ENCODE results near the gene HIPK1.

HIPK1 gene

DNA sequence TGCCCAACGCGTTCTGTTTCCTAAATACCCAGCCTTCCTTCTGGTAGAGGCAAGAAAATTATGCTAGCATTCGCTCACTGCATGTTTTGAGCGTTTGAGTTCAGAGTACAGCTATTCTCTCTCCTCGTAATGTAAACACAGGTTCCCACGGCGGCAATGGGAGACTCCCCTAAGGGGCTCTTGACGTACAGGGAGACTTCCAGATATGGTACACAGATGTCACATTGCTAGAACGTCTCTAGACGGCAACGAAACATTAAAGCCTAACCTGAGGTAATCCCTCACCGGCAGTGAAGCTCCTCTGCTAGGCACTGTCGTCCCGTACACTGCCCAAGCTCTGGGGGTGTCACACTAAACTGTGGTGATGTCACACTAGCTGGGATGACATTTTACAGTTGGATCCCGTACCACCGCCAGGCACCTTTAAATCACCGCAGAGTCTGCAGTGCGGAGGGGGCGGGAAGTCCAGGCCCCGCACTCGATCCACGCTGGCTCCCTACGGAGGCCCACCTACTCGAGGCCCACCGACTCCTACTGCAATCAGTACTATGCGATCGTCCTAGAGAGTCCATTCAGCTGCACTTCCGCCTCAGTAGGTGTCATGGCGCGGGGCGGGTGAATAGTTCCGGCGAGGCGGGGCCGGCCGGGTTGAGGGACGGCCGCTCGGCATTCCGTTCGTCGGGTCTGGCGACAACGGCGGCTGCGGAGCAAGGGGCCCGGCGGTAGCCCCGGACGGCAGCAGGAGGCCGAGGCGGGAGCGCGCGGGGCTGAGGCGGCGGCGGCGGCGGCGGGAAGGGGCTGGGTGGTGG is at the start of gene HIPK1:
Gene HIPK1 (plus strand): TSS at position 384 of the 809 bp plus-strand sequence.
- DNase-seq, result peak; percentile 89

DNA sequence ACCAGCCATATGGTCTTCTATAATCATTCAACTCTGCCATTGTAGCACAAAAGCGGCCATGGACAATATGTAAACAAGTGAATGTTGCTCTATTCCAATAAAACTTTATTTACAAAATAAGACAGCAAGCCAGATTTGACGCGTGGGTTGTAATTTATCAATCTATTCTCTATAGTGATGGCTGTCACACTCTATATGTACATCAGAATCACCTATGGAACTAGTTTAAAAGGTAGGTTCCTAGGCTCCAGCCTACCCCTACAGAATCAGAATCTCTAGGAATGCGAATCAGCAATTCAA is 49.4 kb upstream of the HIPK1 start:
- no peak for DNase-seq

DNA sequence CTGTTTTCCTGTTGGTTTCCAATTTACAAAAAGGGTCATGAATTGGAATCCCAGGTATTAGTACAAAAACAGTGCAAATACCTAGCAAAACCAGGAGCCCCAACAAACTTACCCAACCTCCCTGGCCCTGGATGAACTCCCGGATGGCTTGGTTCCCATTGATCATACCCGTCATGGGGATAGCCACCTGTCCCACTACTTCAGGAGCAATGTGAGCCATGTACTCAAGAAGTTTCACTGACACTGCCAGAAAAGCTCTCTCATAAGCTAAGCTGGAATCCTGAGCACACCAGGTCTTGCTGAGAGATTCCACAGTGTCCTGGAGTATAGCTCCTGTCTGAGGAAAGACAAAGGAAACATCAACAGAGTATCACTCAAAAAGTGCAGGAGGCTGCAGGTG is 47.5 kb upstream of the HIPK1 start:
- no peak for DNase-seq

DNA sequence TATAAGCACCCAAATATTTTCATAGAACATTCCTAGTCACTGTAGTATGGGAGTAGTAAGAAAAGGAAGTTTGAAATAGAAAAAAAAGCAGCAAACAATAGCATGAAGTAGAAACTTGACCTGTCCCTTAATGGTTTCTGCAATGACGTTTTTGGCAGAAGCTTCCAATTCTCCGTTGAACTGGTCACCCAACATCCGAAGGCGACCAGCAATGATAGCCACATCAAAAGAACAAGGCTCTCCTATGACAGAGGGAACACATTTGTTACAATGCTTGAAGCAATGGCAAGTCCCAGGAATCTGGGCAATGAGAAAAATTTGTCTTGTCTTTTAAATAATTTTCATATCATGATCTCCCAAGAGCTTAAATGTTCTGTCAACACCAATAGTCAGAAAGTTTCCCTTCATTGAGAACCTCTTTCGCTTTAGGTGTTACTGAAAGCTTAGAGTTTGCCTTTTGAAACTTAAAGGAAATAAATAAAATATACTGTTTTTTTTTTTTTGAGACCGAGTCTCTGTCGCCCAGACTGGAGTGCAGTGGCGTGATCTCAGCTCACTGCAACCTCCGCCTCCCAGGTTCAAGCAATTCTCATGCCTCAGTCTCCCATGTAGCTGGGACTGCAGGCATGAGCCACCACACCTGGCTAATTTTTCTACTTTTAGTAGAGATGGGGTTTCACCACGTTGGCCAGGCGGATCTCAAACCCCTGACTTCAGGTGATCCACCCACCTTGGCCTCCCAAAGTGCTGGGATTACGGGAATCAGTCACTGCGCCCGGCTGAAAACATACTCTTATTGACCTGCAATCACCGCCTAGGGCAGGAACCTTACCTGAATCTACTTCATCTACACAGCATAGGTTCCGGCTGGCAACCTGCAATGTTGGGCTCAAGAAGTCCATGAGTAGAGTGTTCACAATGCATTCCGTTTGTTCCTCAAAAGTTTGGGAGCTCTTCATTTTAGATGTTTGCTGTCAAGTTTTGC is 42.4 kb upstream of the HIPK1 start:
- DNase-seq, result no peak

DNA sequence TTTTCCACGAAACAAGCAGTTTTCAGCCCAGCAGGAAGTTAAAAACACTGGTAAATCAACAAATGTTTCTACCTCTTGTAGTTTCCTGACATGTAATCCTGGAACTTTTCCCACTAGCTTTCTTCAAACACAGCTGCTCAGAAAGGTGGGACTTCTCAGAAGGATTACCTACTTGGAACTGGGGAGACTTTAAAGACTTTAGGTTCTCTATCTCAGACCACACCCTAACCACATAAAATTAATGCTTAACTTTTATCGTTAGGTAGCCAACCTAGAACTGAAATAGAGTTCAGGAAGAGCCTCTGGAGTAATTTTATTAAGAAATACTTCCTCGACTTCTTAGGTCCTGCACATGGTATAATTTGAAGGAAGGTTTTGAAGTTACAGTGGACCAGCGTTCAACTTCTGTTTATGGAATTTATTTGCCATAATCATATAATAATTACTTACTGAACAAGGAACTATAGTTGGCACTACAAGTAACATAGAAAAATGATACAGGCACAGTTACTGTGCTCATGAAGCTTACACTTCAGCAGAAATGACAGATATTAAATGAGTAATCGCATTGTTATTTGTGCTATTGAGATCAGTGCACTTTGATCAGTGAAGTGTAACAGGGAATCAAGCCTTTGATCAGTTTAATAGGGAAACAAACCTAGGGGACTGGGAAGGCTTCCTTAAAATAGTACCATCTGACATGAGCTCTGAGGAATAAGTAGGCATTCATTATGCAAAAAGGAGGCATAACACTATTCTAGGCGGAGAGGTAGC is 41.5 kb upstream of the HIPK1 start, which contains the start of gene BCL2L15:
Gene BCL2L15 (minus strand): TSS at position 180 of the 774 bp plus-strand sequence. CDS start 206 bp downstream, outside the sequence.
- no peak for DNase-seq

DNA sequence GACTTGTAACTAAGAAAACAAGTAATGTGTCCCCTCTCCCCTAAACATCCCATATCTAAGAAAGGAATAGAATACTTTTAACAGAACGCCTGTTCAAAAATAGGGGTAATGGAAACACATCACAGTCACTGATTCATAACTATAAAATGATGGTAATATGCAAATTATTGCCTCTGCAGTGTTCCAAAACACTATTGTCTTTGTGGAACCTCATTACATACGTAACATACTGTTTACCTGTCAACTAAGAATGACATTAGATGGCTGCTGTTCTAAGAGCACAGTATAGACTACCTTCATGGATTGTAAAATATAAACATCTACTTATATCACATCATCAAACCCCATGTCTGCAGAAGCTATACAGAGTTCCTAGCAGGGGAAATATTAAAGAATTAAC is 38.3 kb upstream of the HIPK1 start:
- DNase-seq, result no peak

DNA sequence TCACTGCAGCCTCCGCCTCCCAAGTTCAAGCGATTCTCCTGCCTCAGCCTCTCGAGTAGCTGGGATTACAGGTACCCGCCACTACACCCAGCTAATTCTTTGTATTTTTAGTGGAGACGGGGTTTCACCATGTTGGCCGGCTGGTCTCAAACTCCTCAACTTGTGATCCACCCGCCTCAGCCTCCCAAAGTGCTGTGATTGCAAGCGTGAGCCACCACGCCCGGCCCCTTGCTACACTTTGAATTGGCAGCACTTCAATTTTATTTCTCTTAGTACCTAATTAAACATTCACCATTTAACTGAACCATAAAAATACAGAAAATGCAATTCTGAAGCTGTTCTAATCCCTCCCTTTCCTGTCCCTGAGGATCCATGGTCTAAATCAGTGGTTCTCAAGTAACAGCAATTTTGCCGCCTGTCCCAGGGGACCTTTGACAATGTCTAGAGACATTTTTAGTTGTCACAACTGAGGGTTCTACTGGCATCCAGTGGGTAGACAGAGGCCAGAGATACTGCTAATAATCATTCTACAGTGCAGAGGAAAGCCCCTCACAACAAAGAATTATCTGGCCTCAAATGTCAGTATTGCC is 37.4 kb upstream of the HIPK1 start:
- no peak for DNase-seq

DNA sequence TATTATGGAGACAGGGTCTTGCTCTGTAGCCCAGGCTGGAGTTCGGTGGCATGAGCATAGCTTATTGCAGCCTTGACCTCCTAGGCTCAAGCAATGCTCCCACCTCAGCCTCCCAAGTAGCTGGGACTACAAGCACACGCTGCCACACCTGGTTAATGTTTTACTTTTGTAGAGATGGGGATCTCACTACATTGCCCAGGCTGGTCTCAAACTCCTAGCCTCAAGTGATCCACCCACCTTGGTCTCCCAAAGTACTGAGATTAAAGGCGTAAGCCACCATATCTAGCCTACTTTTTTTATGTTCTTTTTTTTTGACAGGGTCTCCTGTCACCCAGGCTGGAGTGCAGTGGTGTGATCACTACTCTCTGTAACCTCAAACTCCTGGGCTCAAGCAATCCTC is 35.9 kb upstream of the HIPK1 start:
- DNase-seq, result no peak

DNA sequence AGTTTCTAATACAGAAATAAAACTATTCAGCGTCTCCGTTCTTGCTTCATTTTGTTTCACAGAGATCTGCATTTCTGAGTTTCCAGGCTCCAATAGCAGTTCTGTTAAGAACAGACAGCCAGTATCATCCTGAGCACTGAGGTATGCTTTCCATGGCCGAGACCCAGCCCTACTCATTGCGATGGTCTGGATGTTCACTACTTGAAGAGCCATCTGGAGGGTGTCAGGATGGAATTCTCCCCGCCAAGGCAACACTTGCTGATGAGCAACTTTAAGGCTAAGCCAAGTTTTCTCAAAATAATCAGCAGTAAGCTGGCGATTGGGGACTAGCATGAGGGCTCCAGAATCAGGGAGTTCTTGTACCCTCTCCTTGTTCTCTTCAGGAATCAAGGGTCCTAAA is 34.0 kb upstream of the HIPK1 start:
- no peak for DNase-seq

DNA sequence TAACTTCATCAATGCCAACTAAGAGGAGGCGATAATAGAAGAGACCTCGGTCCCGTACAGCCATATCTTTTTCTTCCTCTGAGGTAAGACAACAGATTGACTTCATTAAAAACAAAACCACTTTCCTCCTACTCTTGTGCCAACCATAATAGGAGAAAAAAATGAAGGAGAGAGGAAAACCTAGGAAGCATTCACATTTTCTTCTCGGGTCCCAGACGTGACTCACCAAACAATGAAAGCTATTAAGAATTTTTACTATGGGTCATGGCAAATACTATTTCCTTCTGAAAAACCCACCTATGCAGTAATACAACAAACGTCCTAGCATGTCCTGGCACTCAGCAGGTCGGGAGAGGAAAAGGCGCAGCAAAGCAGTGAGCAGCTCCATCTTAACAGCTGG is 33.2 kb upstream of the HIPK1 start:
- no peak for DNase-seq

DNA sequence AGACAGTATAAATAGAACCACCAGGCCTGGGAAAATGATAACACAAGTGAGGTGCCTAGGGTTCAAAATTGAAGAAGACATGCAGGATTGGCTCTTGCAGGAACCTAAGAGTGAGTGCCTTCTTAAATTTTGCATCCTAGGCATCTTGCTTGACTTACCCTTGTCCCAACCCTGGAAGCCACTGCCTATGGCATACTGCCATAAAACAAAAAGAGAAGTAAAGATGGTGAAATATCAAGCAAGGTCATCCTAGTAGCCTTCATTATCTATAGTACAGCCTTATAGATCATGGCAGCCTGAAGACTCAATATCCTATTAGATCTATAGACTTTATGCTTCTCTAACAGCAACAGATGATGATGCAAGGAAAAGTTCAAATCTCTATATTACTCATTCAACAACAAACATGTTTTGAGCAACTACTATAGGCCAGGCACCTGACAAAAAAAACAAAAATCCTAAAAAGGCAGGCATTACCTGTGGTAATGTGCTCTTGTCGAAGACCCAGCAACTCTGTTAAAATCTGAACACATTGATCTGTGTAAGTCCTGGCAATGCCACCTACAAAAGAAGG is 30.8 kb upstream of the HIPK1 start:
- no peak for DNase-seq

DNA sequence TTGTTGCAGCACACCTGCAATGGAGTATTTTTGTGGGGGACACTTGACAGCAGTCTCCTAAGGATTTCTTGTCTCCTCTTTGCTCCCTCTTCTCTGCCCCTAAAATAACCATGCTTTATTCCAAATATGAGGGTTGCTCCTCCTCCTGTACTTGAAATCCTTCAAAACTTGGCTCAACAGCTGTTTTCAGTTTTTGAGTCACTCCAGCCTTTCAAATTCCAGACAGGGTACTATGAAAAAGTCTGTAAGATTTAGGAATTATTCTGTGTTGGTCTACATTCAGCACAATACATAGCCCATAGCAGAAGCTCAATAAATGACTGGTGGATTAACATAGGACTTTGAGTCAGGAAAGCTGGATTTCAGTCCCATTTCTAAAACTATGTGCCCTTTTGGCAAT is 30.0 kb upstream of the HIPK1 start:
- no peak for DNase-seq

DNA sequence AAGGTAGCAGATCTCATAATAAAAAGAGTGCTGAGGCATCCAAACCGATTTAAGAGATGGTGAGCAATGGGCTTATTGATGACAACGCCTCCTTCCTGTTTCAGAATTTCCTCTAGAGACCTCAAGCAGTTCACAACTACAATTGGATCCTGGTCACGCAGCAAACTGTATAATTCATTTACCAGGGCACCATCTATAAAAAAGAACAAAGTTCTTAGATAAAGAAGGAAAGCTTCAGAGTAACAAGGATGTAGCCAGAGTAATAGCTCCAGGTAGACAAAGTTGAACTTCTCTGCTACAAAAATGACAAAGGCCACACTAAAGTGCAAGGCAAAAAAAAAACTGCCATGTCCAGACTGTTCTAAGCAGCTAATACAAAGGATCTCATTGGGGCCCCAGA is 27.9 kb upstream of the HIPK1 start:
- DNase-seq, result no peak

DNA sequence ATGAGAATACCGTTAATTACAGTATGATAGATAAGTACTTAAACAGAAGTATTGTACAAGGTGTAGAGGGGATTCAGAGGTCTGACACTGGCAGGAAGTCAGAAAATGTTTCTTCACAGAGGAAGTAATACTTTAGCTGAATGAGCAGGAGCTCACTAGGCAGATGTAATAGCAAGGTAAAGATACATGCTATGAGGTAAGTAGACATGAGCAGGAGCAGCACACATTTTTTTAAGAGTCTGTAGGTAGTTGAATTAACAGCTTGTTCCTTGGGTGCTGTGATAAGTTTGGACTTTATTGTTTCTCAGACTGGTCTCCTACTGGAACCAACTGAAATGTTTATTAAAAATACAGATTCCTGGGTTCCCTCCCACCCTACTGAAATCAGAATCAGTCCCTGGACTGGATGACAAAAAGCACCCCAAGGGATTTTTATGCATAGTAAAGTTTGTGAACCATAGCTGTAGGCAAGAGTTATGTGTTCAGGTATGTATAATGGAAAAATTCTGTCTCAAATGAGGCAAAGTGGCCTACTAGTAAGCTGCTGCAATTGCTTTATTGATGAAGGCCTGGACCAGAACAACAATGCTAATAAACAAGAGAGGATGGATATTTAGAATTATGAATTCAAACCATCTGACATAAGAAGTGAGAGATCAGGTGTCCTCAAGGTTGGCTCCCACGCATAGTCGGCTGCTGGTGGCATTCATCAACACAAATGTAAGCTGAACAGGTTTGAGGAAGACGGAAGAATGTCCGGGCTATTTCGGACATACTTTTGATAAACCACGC is 25.4 kb upstream of the HIPK1 start:
- DNase-seq, result no peak

DNA sequence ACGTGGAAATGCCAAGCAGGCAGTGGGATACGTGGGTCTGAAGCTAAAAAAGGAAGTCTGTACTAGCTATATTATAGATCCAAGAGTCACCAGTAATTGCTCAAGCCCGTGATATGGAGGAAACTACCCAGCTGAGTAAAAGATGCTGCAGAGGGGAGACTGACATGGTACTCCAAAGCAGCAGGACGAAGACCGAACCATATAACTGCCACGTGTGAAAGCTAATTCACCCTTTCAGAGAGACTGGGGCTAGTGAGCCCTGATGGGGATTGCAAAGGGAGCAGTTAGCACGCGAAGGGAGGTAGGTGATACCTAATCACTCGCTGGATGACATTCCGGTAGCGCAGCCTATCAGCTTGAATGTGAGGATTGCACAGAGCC is 24.8 kb upstream of the HIPK1 start:
- DNase-seq, result peak; percentile 45

DNA sequence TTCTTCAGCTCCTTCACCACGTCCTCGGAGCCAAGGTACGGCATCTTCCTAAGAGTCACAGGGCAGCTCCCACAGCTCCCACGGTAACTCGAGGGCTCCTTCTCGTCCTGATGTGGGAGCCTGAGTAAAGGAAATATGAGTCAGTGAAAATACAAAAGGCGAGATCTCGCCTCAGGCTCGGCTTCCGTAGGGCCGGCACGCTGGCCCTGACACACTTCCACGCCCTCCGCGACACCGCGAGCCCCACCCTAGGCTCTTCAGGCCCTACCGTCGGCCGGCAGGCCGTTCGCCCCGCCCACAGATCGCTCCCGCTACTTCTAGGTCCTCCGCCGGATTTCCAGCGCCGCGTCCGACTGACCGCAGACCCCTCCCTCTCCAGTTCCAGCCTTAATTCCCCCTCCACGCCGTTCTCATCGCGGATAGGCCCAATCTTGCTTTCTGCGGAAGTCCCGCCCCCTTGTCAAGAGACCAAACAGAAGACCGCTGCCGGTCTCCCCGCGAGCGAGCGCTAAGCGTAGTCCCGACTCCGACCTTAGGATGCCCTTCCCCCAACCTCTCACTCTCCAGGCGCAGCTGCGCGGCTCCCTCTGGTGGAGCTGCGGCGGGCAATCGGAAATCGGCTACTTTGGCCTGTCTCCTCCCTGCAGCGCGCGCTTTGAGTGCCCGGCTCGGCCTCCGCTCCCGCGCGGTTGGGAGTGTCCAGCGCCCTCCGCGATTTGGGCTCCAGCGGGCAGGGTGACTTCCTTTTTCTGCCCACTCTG is 24.3 kb upstream of the HIPK1 start, which contains the start of the genes AP4B1 and DCLRE1B:
Gene AP4B1 (minus strand): TSS at position 126 of the 761 bp plus-strand sequence. CDS start 82 bp downstream, at position 44.
Gene DCLRE1B (plus strand): TSS at position 653 of the 761 bp plus-strand sequence. CDS start 261 bp downstream, outside the sequence.
- peak; percentile 94 for DNase-seq

DNA sequence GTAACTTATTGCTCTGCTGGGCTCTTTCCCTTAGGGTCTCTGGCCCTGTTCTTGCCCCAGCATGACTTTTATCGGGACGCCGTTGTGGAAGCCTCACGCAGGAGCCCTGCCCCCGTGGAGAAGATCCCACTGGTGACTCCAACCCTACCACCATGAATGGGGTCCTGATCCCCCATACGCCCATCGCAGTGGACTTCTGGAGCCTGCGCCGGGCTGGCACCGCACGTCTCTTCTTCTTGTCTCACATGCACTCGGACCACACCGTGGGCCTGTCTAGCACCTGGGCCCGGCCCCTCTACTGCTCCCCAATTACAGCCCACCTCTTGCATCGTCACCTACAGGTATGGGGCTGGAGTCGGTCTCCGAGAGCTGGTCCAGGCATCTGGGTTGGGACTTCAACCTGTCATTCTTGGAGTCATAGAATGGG is 23.7 kb upstream of the HIPK1 start:
- no peak for DNase-seq

DNA sequence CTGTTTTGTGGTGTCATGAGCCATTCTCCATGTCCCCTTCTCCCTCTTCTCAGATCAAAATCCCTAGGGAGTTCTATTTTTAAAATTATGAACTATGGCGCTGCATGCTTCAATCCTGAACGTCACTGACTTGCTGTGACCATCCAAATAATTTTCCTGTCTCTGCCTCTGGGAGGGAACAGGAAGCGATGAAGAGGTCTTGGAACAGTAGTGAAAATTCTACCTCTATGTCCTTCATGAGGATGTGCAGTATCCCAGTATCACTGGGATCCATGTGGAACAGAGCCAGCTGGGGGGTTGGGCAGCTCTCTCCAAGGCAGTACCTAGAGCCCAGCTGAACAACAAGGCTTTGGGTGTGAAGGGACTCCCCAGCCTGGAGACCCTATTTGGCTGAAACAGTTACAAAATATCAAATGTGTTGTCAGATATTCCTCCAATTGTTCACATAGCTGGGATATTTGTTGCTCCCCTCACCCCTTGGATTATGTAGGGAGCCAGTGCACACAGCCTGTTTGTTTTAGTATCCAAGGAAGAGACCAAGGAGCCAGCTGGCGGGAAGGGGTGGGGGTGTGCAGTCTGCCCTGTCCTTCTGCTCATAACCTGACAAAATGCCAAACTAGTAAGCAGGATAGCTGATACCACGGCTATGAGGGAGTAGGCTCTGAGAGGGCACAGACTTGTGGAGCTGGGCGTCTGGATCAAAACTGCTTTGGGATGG is 16.4 kb upstream of the HIPK1 start:
- DNase-seq, result no peak

DNA sequence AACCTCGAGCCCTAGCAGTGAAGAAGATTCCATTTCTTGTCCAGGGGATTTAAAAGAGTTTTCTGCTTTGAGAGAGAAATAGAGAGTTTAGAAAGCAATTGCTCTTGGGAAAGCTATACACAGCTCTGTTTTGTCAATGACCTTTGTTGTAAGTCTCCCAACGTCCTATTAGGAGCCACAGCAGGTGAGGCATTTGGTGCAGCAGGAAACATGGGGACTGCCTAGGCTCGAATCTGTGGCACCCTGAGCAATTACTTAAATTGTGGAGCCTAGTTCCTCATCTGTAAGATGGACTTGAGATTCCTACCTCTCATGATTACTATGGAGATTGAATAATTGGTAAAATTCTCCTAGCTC is 15.8 kb upstream of the HIPK1 start:
- no peak for DNase-seq

Measured in activated CD4-positive, alpha-beta T cell treated with anti-CD3 and anti-CD28 coated beads for 1 hour (primary cell).